ENCODE data around the gene C22orf39.

GRCh38 chr22:19476023-19476422, 28.5 kb upstream of the C22orf39 start:
- no peak for TF ChIP-seq POLR2A (IDR thresholded peaks at IDR 0.05)
- no peak for TF ChIP-seq CTCF (IDR thresholded peaks at IDR 0.05)

All from Peyer's patch (tissue), 4 donors.